HepG2 (cell line): Measurements from ENCODE around the gene NLGN4X. TPM values are rescaled to one million over a fixed set of nuclear protein-coding genes. Genes with fewer than 3 reads are reported as not detected.

ENCODE experiments used
- ATAC-seq: fragments of 200-7000 bp; cut with Tn5 transposase; 3 replicates; pipeline ENCODE4 v1.9.1; 2020; ENCODE audit warnings: mild to moderate bottlenecking, moderate library complexity
- BruUV-seq: library from RNA; stranded (reverse); fragments of 400-500 nt; replicated peaks from 2 replicates; lab custom pipeline; 2021; lab: Mats Ljungman, UMichigan
- CTCF ChIA-PET: fragments of 300-600 bp; formaldehyde crosslinking; extraction: SDS; loops from one replicate; lab custom pipeline; 2021; ENCODE audit warnings: low total read pairs, inconsistent platforms, low intra/inter-chr PET ratio; lab: Yijun Ruan, JAX
- POLR2A ChIA-PET: fragments of 350-600 bp; sonication (Branson Sonifier 250); formaldehyde crosslinking; loops from one replicate; lab custom pipeline; 2020; ENCODE audit warnings: antibody characterized with exemption, inconsistent platforms; lab: Yijun Ruan, JAX
- DNase-seq: peaks from one replicate; pipeline ENCODE4 v3.0.0-alpha.2; 2015; ENCODE audit warnings: low spot score
- FAIRE-seq: peaks from 3 replicates; lab custom pipeline; 2011; peaks lifted over from hg19 to GRCh38; lab: Jason Lieb, UNC
- H2AFZ ChIP-seq: one replicate; pipeline ENCODE4 v1.6.1; 2011; ENCODE audit warnings: low read length, inconsistent platforms
- H3K27ac ChIP-seq: fragments of 300-600 bp; 3 replicates; pipeline ENCODE4 v1.8.0; 2011; ENCODE audit warnings: mixed run types, mild to moderate bottlenecking, mixed read lengths, low read length, inconsistent platforms; ENCODE audit not compliant: insufficient read depth; ENCODE audit errors: extremely low read length
- H3K27me3 ChIP-seq, 2 experiments: fragments of 200-600 bp in 1 of 2; 2 replicates in 1 of 2; 3 replicates in 1 of 2; pipeline versions ENCODE4 v1.6.0 to v1.8.0; 2011; ENCODE audit warnings: low read length in 2 of 2, mild to moderate bottlenecking in 2 of 2, moderate library complexity in 2 of 2, inconsistent platforms in 1 of 2; ENCODE audit not compliant: insufficient read depth in 2 of 2, control insufficient read depth in 1 of 2
- H3K36me3 ChIP-seq, 2 experiments: fragments of 200-600 bp in 1 of 2; replicated peaks in 1 of 2; 2 replicates in 1 of 2; 3 replicates in 1 of 2; pipeline versions ENCODE4 v1.5.1 to v1.8.0; 2011; ENCODE audit warnings: low read length in 2 of 2, inconsistent platforms in 1 of 2; ENCODE audit not compliant: insufficient read depth in 2 of 2, control insufficient read depth in 1 of 2
- H3K4me1 ChIP-seq: 2 replicates; pipeline ENCODE4 v1.5.1; 2012; ENCODE audit warnings: low read length, inconsistent platforms; ENCODE audit not compliant: insufficient read depth
- H3K4me2 ChIP-seq: 2 replicates; pipeline ENCODE4 v1.6.0; 2011; ENCODE audit warnings: low read depth, low read length, inconsistent platforms
- H3K4me3 ChIP-seq, 3 experiments: fragments of 200-600 bp in 1 of 3; sonication (generic), shearing (Covaris generic) in 1 of 3; replicated peaks in 1 of 3; 2 replicates each; pipeline ENCODE4 v1.5.1; 2011 to 2016; ENCODE audit warnings: low read length in 3 of 3, inconsistent platforms in 2 of 3, low read depth in 2 of 3, mild to moderate bottlenecking in 2 of 3, control low read depth in 1 of 3, mixed read lengths in 1 of 3; ENCODE audit not compliant: insufficient read depth in 1 of 3
- H3K79me2 ChIP-seq: one replicate; pipeline ENCODE4 v1.6.1; 2011; ENCODE audit warnings: low read length, inconsistent platforms; ENCODE audit not compliant: insufficient read depth
- H3K9ac ChIP-seq: 2 replicates; pipeline ENCODE4 v1.6.0; 2011; ENCODE audit warnings: mild to moderate bottlenecking, low read depth, low read length, inconsistent platforms; ENCODE audit not compliant: insufficient read depth
- H3K9me3 ChIP-seq: 2 replicates; pipeline ENCODE4 v1.5.1; 2012; ENCODE audit warnings: mild to moderate bottlenecking, low read length
- H4K20me1 ChIP-seq: 2 replicates; pipeline ENCODE4 v1.6.0; 2011; ENCODE audit warnings: inconsistent platforms, mild to moderate bottlenecking, low read length, moderate library complexity; ENCODE audit not compliant: insufficient read depth
- ARNT ChIP-seq: fragments of 450-650 bp; IDR thresholded peaks from 2 replicates; pipeline ENCODE4 v1.6.1; 2017
- DNMT3B ChIP-seq: conservative IDR thresholded peaks from 2 replicates; pipeline ENCODE4 v1.6.1; 2016; ENCODE audit warnings: missing biosample characterization, control low read depth
- FOSL2 ChIP-seq: sonication (generic); formaldehyde crosslinking; IDR thresholded peaks from 2 replicates; pipeline ENCODE4 v1.4.0; 2020; ENCODE audit warnings: missing genetic modification reagents
- MIXL1 ChIP-seq: IDR thresholded peaks from 2 replicates; pipeline ENCODE4 v1.6.1; 2016
- NFIC ChIP-seq: IDR thresholded peaks from 2 replicates; pipeline ENCODE4 v1.6.1; 2012; ENCODE audit warnings: mild to moderate bottlenecking, low read length, inconsistent platforms
- SETDB1 ChIP-seq: sonication (generic); formaldehyde crosslinking; IDR thresholded peaks from 2 replicates; pipeline ENCODE4 v1.5.1; 2020; ENCODE audit warnings: missing genetic modification reagents, mild to moderate bottlenecking, borderline replicate concordance
- SRSF1 ChIP-seq: fragments of 200-400 bp; formaldehyde crosslinking; optimal IDR thresholded peaks from 2 replicates; pipeline ENCODE3; 2017; ENCODE audit warnings: mild to moderate bottlenecking, low read depth, low read length, moderate library complexity
- TAF1 ChIP-seq: sonication (generic); formaldehyde crosslinking; IDR thresholded peaks from 2 replicates; pipeline ENCODE4 v1.4.0; 2020; ENCODE audit warnings: missing genetic modification reagents
- ZKSCAN5 ChIP-seq: sonication (generic); formaldehyde crosslinking; IDR thresholded peaks from 2 replicates; pipeline ENCODE4 v1.5.1; 2020; ENCODE audit warnings: mild to moderate bottlenecking, missing genetic modification reagents
- ZNF577 ChIP-seq: sonication (generic); formaldehyde crosslinking; IDR thresholded peaks from 2 replicates; pipeline ENCODE4 v1.4.0; 2020; ENCODE audit warnings: mild to moderate bottlenecking, low read depth, missing genetic modification reagents, borderline replicate concordance
- ZNF615 ChIP-seq: sonication (generic); formaldehyde crosslinking; IDR thresholded peaks from 2 replicates; pipeline ENCODE4 v1.5.0; 2020; ENCODE audit warnings: mild to moderate bottlenecking, missing genetic modification reagents, borderline replicate concordance
- ZNF691 ChIP-seq: sonication (generic); formaldehyde crosslinking; IDR thresholded peaks from 2 replicates; pipeline ENCODE4 v1.4.0; 2020; ENCODE audit warnings: missing genetic modification reagents, low read depth, mild to moderate bottlenecking, borderline replicate concordance
- ZNF781 ChIP-seq: sonication (generic); formaldehyde crosslinking; IDR thresholded peaks from 2 replicates; pipeline ENCODE4 v1.5.1; 2020; ENCODE audit warnings: borderline replicate concordance, mild to moderate bottlenecking, missing genetic modification reagents; ENCODE audit errors: not compliant biosample characterization
- ZNF839 ChIP-seq: sonication (generic); formaldehyde crosslinking; IDR thresholded peaks from 2 replicates; pipeline ENCODE4 v1.4.0; 2020; ENCODE audit warnings: missing genetic modification reagents, mild to moderate bottlenecking, borderline replicate concordance
- WGBS: methylation state at CpG from one replicate; pipeline ENCODE4 v1.1.6; 2017; ENCODE audit warnings: low lambda C conversion rate; 5-methylcytosine and 5-hydroxymethylcytosine counted together
- in situ Hi-C: cut with HindIII; loops from 2 replicates; pipeline ENCODE4 v1.10.0; 2017; ENCODE audit warnings: low pct_unique_long_range_greater_than_20kb; ENCODE audit not compliant: extremely low pct_ligation_motif_present
- intact Hi-C: fragments of 100-400 bp; cut with micrococcal nuclease; formaldehyde crosslinking; loops from one replicate; pipeline ENCODE4 v1.10.0; 2022; ENCODE audit not compliant: unreplicated experiment
- polyA plus RNA-seq, 8 experiments: library from polyadenylated mRNA; depleted of rRNA in 3 of 8; stranded (reverse) in 7 of 8; unstranded in 1 of 8; fragments of >200 nt; fragmentation: Illumina TruSeq in 4 of 8; extraction: Trizol in 4 of 8; gene quantifications; 2 replicates each; pipeline versions ENCODE4 v1.2.1 to v1.2.3, GENCODE V29; 2011 to 2016; ENCODE audit warnings: low read depth in 4 of 8, missing spikeins in 1 of 8, mixed read lengths in 1 of 8; ENCODE audit not compliant: insufficient read depth in 1 of 8
- total RNA-seq, 5 experiments: library from RNA; depleted of rRNA; stranded (reverse); fragments of >200 nt; fragmentation: Illumina TruSeq; extraction: Trizol; gene quantifications; 2 replicates each; pipeline ENCODE4 v1.2.3, GENCODE V29; 2016; ENCODE audit warnings: low read depth in 1 of 5
- TF ChIP-seq, protein P1 (sequence below): sonication (generic); formaldehyde crosslinking; IDR thresholded peaks from 2 replicates; pipeline ENCODE4 v1.4.0; 2020; ENCODE audit warnings: mild to moderate bottlenecking, missing genetic modification reagents
- TF ChIP-seq, protein P2 (sequence below): IDR thresholded peaks from 2 replicates; pipeline ENCODE4 v1.6.1; 2016; ENCODE audit warnings: missing compliant biosample characterization, missing genetic modification reagents, borderline replicate concordance
- TF ChIP-seq, protein P3 (sequence below): sonication (generic); formaldehyde crosslinking; IDR thresholded peaks from 2 replicates; pipeline ENCODE4 v1.8.1; 2023; ENCODE audit warnings: mild to moderate bottlenecking, moderate library complexity, missing genetic modification reagents

Gene NLGN4X
- total and polyA plus RNA-seq, 2 of the 13 experiments (the other 11 are each of a cell fraction or from before 2014, with no cell fraction given), result not detected

DNA sequence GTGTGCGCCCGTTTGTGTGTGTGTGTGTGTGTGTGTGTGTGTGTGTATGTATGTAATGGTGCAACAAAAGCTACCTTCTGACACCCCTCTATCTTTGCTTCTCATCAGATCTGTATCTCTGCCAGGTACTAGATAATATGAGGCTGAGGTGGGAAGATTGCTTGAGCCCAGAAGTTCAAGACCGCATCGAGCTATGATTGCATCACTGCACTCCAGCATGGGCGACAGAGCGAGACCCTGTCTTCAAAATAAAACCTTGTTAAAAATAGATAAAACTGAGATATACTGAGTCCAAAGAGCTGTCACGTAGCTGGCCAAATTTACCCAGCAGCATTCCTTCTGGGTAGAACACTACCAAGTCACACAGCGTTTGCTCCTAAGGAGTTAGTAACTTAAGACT lies 18.4 kb downstream of the NLGN4X start:
- BruUV-seq, result no TSS peak

More for the DNA sequence above, 18.4 kb downstream of the NLGN4X start:
- Histone ChIP-seq H2AFZ (no peak overlapping the region), H3K4me3 (no peak overlapping the region), H3K4me2 (no peak overlapping the region), H3K79me2 (no peaks in the 10 kb centered on the region), H4K20me1 (no peaks in the 10 kb centered on the region), H3K36me3 (no peaks in the 10 kb centered on the region), H3K9me3 (no peaks in the 10 kb centered on the region), H3K27me3 (no peaks in the 10 kb centered on the region), H3K4me1 (no peaks in the 10 kb centered on the region), H3K27ac (no peak overlapping the region), H3K9ac (no peak overlapping the region)
- CTCF ChIA-PET, result no interaction called here
- FAIRE-seq (no peak), ATAC-seq (no peak), DNase-seq (no peak)
- intact Hi-C loops, result no loop called here
- in situ Hi-C loops, result no loop called here
- POLR2A ChIA-PET, result no interaction called here
- 49% methylated on average over 8 of the region's 8 CpGs for WGBS
- TF ChIP-seq NFIC, result no peak
- no peak for TF ChIP-seq ZNF781 (CRISPR knock-in tag)
- no peak for TF ChIP-seq ZNF577 (CRISPR knock-in tag)
- no peak for TF ChIP-seq SETDB1 (CRISPR knock-in tag)
- no peak for TF ChIP-seq ZNF691 (CRISPR knock-in tag)
- TF ChIP-seq, protein P1, sequence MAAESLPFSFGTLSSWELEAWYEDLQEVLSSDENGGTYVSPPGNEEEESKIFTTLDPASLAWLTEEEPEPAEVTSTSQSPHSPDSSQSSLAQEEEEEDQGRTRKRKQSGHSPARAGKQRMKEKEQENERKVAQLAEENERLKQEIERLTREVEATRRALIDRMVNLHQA (CRISPR knock-in tag), result no peak
- TF ChIP-seq ZKSCAN5 (CRISPR knock-in tag), result no peak
- TF ChIP-seq SRSF1, result no peak
- TF ChIP-seq, protein P2, sequence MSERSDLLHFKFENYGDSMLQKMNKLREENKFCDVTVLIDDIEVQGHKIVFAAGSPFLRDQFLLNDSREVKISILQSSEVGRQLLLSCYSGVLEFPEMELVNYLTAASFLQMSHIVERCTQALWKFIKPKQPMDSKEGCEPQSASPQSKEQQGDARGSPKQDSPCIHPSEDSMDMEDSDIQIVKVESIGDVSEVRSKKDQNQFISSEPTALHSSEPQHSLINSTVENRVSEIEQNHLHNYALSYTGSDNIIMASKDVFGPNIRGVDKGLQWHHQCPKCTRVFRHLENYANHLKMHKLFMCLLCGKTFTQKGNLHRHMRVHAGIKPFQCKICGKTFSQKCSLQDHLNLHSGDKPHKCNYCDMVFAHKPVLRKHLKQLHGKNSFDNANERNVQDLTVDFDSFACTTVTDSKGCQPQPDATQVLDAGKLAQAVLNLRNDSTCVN (CRISPR knock-in tag), result no peak
- TF ChIP-seq, protein P3, sequence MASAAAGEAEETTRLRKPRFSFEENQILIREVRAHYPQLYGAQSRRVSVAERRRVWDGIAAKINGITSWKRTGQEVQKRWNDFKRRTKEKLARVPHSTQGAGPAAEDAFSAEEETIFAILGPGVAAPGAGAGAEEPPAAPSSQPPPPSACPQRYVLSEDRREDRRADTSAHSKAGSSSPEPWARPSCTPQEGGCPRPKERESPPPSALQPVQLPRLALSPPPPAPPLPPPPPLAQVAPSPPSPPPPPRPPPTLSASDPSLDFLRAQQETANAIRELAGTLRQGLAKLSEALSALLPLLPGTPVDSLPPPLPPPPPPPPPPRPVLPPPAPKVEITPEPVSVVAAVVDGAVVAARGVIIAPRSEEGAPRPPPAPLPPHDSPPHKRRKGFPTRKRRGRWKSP (CRISPR knock-in tag), result no peak
- no peak for TF ChIP-seq MIXL1 (CRISPR knock-in tag)
- TF ChIP-seq ZNF839, result no peak
- no peak for TF ChIP-seq DNMT3B
- TF ChIP-seq ZNF615 (CRISPR knock-in tag), result no peak
- no peak for TF ChIP-seq ARNT
- no peak for TF ChIP-seq TAF1 (CRISPR knock-in tag)
- TF ChIP-seq FOSL2 (CRISPR knock-in tag), result no peak
